Spleen (tissue), 11 donors: ENCODE results near the gene ZFYVE16. TPM values are rescaled to one million over a fixed set of nuclear protein-coding genes. Genes with fewer than 3 reads are reported as not detected.

ENCODE experiments used
- DNase-seq: peaks from one replicate; pipeline ENCODE4 v3.0.0-alpha.2; 2020
- H3K27ac ChIP-seq, 8 donors: fragments of 200-600 bp; sonication (generic) in 7 of 8; 1 replicate in 4 of 8; 2 replicates in 4 of 8; pipeline versions ENCODE4 v1.5.0 to v1.8.0; 2016 to 2021; ENCODE audit warnings: inconsistent platforms in 4 of 8, mild to moderate bottlenecking in 4 of 8, moderate library complexity in 1 of 8
- H3K27me3 ChIP-seq, 7 donors: fragments of 200-600 bp; sonication (generic) in 6 of 7; replicated peaks in 1 of 7; 1 replicate in 4 of 7; 2 replicates in 3 of 7; pipeline versions ENCODE4 v1.5.0 to v1.8.0; 2016 to 2021; ENCODE audit warnings: inconsistent platforms in 3 of 7, mild to moderate bottlenecking in 1 of 7
- H3K36me3 ChIP-seq, 6 donors: fragments of 200-600 bp; sonication (generic) in 5 of 6; 1 replicate in 4 of 6; 2 replicates in 2 of 6; pipeline versions ENCODE4 v1.5.0 to v1.8.0; 2016 to 2021; ENCODE audit warnings: inconsistent platforms in 2 of 6
- H3K4me1 ChIP-seq, 6 donors: fragments of 200-600 bp; sonication (generic) in 5 of 6; 1 replicate in 3 of 6; 2 replicates in 3 of 6; pipeline versions ENCODE4 v1.5.0 to v1.8.0; 2016 to 2021; ENCODE audit warnings: inconsistent platforms in 3 of 6
- H3K4me3 ChIP-seq, 8 donors: fragments of 200-600 bp; sonication (generic) in 7 of 8; 1 replicate in 4 of 8; 2 replicates in 4 of 8; pipeline versions ENCODE4 v1.5.0 to v1.8.0; 2016 to 2021; ENCODE audit warnings: inconsistent platforms in 4 of 8, mild to moderate bottlenecking in 4 of 8, moderate library complexity in 2 of 8
- H3K9me3 ChIP-seq, 8 donors: fragments of 200-600 bp; sonication (generic) in 7 of 8; 1 replicate in 4 of 8; 2 replicates in 4 of 8; pipeline versions ENCODE4 v1.5.0 to v1.8.0; 2016 to 2021; ENCODE audit warnings: inconsistent platforms in 4 of 8
- POLR2A ChIP-seq, 3 donors: fragments of 450-650 bp; IDR thresholded peaks; one replicate each; pipeline ENCODE4 v1.5.1; 2017; ENCODE audit warnings: antibody characterized with exemption in 3 of 3, mild to moderate bottlenecking in 1 of 3
- POLR2AphosphoS5 ChIP-seq, 3 donors: sonication (generic); formaldehyde crosslinking; IDR thresholded peaks; one replicate each; pipeline ENCODE4 v1.5.1; 2017; ENCODE audit warnings: antibody characterized with exemption in 3 of 3
- WGBS, 5 donors: extraction: QIAGEN DNeasy Blood & Tissue Kit in 3 of 5; methylation state at CpG; one replicate each; pipeline versions ENCODE4 v1.1.5 to v1.1.7; 2013 to 2018; 5-methylcytosine and 5-hydroxymethylcytosine counted together
- intact Hi-C: fragments of 100-400 bp; cut with DNase I; formaldehyde crosslinking; loops from one replicate; pipeline ENCODE4 v1.15.0; 2023; ENCODE audit warnings: low total_unique reads
- polyA plus RNA-seq, 3 donors: library from polyadenylated mRNA; stranded (reverse); fragments of 200-250 nt; gene quantifications; one replicate each; pipeline ENCODE4 v1.2.1, GENCODE V29; 2013
- small RNA-seq, 4 donors: library from RNA; depleted of rRNA; stranded (forward); fragments of <200 nt; gene quantifications; one replicate each; pipeline ENCODE3, GENCODE V24; 2016
- total RNA-seq, 7 donors: library from RNA; depleted of rRNA in 3 of 7; stranded (reverse); fragments of >200 nt in 3 of 7; fragmentation: NEBNext Ultra II Directional in 4 of 7; extraction: Animal tissue kit (Norgen Biotek cat#: 25700) in 4 of 7; gene quantifications; one replicate each; pipeline versions ENCODE4 v1.1.0 to v1.2.1, GENCODE V29; 2016 to 2021
- TF ChIP-seq, protein P1 (sequence below), 11 experiments: fragments of 200-600 bp in 7 of 11; fragments of 450-650 bp in 4 of 11; sonication (generic) in 4 of 11; IDR thresholded peaks in 8 of 11; conservative IDR thresholded peaks in 3 of 11; 1 replicate in 7 of 11; 2 replicates in 4 of 11; pipeline versions ENCODE4 v1.4.0 to v1.8.0; 2016 to 2021; ENCODE audit warnings: antibody characterized with exemption in 11 of 11, inconsistent platforms in 4 of 11, mild to moderate bottlenecking in 1 of 11
- donor health status: healthy with polysubstance abuse.
- donor health status: DM: no; HTN: no; CAD: no; lungs with moderate emphysema.
- donor health status: DM: no; HTN: no; CAD: no.
- donor health status: Bipolar disorder and iron deficiency.
- donor health status: healthy.
- donor health status: DM: no; HTN: no; CAD: no.
- donor health status: DM: yes; HTN: yes; CAD: no.

The ZFYVE16 gene
- total and polyA plus RNA-seq, 10 donors, result 8.5 to 67.8 (median 51.7) TPM

DNA sequence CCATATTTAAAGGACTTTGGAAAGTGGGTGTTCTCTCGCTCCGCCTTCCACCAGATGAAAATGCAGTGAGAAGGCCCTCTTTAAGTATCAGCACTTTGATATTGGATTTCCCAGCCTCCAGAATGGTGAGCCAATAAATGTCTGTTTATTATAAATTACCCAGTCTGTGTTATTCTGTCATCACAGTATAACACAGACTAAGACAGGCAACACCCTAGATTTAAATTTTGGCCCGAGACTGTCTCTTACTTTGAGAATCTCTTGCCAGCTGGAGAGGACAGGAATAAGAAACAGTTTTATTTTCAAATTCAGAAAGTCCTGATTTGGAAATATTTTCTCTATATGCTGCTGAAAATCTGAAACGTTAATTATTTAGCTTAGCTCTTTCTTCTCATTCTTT lies 101.5 kb downstream of the ZFYVE16 start:
- Histone ChIP-seq H3K4me1 (peaks cover 0 to under 1% (median 0%) of the 10 kb centered on the region in 6 donors), H3K4me3 (no peak overlapping the region), H3K9me3 (no peaks in the 10 kb centered on the region), H3K27me3 (no peaks in the 10 kb centered on the region), H3K36me3 (peaks cover 0 to 17% (median 0%) of the 10 kb centered on the region in 6 donors), H3K27ac (no peak overlapping the region)
- no peak for TF ChIP-seq POLR2A (IDR thresholded peaks at IDR 0.05)
- TF ChIP-seq, protein P1, sequence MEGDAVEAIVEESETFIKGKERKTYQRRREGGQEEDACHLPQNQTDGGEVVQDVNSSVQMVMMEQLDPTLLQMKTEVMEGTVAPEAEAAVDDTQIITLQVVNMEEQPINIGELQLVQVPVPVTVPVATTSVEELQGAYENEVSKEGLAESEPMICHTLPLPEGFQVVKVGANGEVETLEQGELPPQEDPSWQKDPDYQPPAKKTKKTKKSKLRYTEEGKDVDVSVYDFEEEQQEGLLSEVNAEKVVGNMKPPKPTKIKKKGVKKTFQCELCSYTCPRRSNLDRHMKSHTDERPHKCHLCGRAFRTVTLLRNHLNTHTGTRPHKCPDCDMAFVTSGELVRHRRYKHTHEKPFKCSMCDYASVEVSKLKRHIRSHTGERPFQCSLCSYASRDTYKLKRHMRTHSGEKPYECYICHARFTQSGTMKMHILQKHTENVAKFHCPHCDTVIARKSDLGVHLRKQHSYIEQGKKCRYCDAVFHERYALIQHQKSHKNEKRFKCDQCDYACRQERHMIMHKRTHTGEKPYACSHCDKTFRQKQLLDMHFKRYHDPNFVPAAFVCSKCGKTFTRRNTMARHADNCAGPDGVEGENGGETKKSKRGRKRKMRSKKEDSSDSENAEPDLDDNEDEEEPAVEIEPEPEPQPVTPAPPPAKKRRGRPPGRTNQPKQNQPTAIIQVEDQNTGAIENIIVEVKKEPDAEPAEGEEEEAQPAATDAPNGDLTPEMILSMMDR (IDR thresholded peaks at IDR 0.05 in 8 of 11, conservative IDR thresholded peaks at IDR 0.05 in 3 of 11), result no peak
- TF ChIP-seq POLR2AphosphoS5 (IDR thresholded peaks at IDR 0.05), result no peak
- DNase-seq, result no peak
- 92 to 98% (median 94%) methylated on average over 4 of the region's 4 CpGs for WGBS, 5 donors
- intact Hi-C loops, result no loop called here

DNA sequence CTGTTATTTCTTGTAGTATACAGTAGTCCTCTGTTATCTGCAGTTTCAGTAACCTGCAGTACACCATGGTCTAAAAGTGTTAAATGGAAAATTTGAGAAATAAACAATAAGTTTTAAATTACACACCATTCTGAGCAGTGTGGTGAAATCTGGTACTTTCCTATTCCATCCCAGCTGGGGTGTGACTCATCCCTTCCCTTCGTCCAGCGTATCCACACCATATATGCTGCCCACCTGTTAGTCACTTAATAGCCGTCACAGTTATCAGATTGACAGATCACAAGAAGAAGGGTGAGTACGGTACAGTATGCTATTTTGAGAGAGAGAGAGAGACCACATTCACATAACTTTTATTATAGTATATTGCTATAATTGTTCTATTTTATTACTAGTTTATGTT lies 109.0 kb downstream of the ZFYVE16 start:
- H3K27me3 ChIP-seq, result no peaks in the 10 kb centered on the region
- WGBS, 5 donors, result 64 to 79% (median 69%) methylated on average over 4 of the region's 4 CpGs
- no peak overlapping the region for H3K27ac ChIP-seq
- intact Hi-C loops, result no loop called here
- no peak overlapping the region for H3K4me3 ChIP-seq
- DNase-seq, result no peak
- no peak for TF ChIP-seq POLR2A (IDR thresholded peaks at IDR 0.05)
- TF ChIP-seq POLR2AphosphoS5 (IDR thresholded peaks at IDR 0.05), result no peak
- TF ChIP-seq, protein P1 (IDR thresholded peaks at IDR 0.05 in 8 of 11, conservative IDR thresholded peaks at IDR 0.05 in 3 of 11), result no peak
- H3K9me3 ChIP-seq, result no peaks in the 10 kb centered on the region
- H3K36me3 ChIP-seq, result peaks cover 0 to 64% (median 0%) of the 10 kb centered on the region in 6 donors
- no peaks in the 10 kb centered on the region for H3K4me1 ChIP-seq

Small RNA genes lying within 50 kb of the gene (small RNA-seq; reads per million reads assigned to genes)
- gene RNU6-211P, result 0 to 1.1 (median 0) reads per million in 4 donors

Other genes with a start within 250 kb of the ZFYVE16 start
- 10 to 100 TPM; 16.9 to 29.8 (median 25.5) TPM for gene SERINC5, start 152.0 kb upstream of the ZFYVE16 start, total RNA-seq
- gene SERINC5, start 152.0 kb upstream of the ZFYVE16 start, polyA plus RNA-seq, result 1 to 10 TPM; 1.5 to 2.7 (median 2.1) TPM
- not detected for gene SPZ1, start 88.1 kb upstream of the ZFYVE16 start, total RNA-seq
- gene SPZ1, start 88.1 kb upstream of the ZFYVE16 start, polyA plus RNA-seq, result not detected
- 1 to 10 TPM; 2.0 to 6.6 (median 3.5) TPM for gene FAM151B, start 80.0 kb downstream of the ZFYVE16 start, total RNA-seq
- gene FAM151B, start 80.0 kb downstream of the ZFYVE16 start, polyA plus RNA-seq, result under 1 TPM; 0.35 to 0.70 (median 0.44) TPM
- gene ANKRD34B, start 162.2 kb downstream of the ZFYVE16 start, total RNA-seq, result 1 to 10 TPM in 1 of 7 donors, under 1 TPM in 6; 0.09 to 2.0 (median 0.50) TPM
- gene ANKRD34B, start 162.2 kb downstream of the ZFYVE16 start, polyA plus RNA-seq, result under 1 TPM; 0.06 to 0.54 (median 0.09) TPM
- 10 to 100 TPM; 11.7 to 17.0 (median 15.8) TPM for gene MSH3, start 246.6 kb downstream of the ZFYVE16 start, total RNA-seq
- gene MSH3, start 246.6 kb downstream of the ZFYVE16 start, polyA plus RNA-seq, result 1 to 10 TPM; 2.3 to 3.4 (median 2.6) TPM
- gene DHFR, start 246.9 kb downstream of the ZFYVE16 start, total RNA-seq, result 10 to 100 TPM in 6 of 7 donors, 1 to 10 TPM in 1; 9.4 to 23.0 (median 14.7) TPM
- 10 to 100 TPM in 2 of 3 donors, 1 to 10 TPM in 1; 8.6 to 18.7 (median 18.1) TPM for gene DHFR, start 246.9 kb downstream of the ZFYVE16 start, polyA plus RNA-seq